Measurements from ENCODE around the gene CNTNAP5. TPM values are rescaled to one million over a fixed set of nuclear protein-coding genes. Genes with fewer than 3 reads are reported as not detected.

The CNTNAP5 gene
- total RNA-seq, 1 experiment from 2014 or later, result 0.48 TPM

- Histone ChIP-seq H2BK5ac (ENCODE audit: insufficient read length, low read length) (no peak overlapping the region), H3K4ac (ENCODE audit: low read depth, low read length) (no peak overlapping the region), H4K20me1 (ENCODE audit: control insufficient read depth, insufficient read depth, insufficient read length) (no peaks in the 10 kb centered on the region), H3K23me2 (ENCODE audit: insufficient read length, low read depth, low read length, poor library complexity, severe bottlenecking) (no peaks in the 10 kb centered on the region), H3K27me3 (ENCODE audit: insufficient read depth, low read length) (no peaks in the 10 kb centered on the region), H3K18ac (ENCODE audit: insufficient read length, low read depth, low read length) (no peak overlapping the region), H2AK5ac (ENCODE audit: insufficient read length, low read length) (no peak overlapping the region), H2BK15ac (ENCODE audit: low read depth, low read length) (no peak overlapping the region), H4K5ac (ENCODE audit: insufficient read length, low read depth, low read length) (no peak overlapping the region), H3K79me1 (ENCODE audit: insufficient read depth, low read depth, low read length, poor library complexity, severe bottlenecking) (no peaks in the 10 kb centered on the region), H3K4me1 (ENCODE audit: insufficient read depth, low read length) (no peaks in the 10 kb centered on the region), H3K9me3 (ENCODE audit: control insufficient read depth, low read depth, low read length) (no peaks in the 10 kb centered on the region), H3K79me2 (ENCODE audit: insufficient read depth, low read length) (no peaks in the 10 kb centered on the region; the same call in 1 of the 2 replicates), H4K8ac (replicated peaks; ENCODE audit: insufficient read length, low read depth, low read length) (no peak overlapping the region), H2BK12ac (ENCODE audit: insufficient read length, low read depth, low read length) (no peak overlapping the region), H3K14ac (ENCODE audit: insufficient read depth, low read length) (no peak overlapping the region), H3K23ac (ENCODE audit: insufficient read length, low read depth, low read length) (no peak overlapping the region), H2BK120ac (ENCODE audit: low read depth, low read length, poor library complexity, severe bottlenecking) (no peak overlapping the region), H3K56ac (ENCODE audit: insufficient read length, low read depth, low read length) (no peak overlapping the region), H3K9ac (ENCODE audit: extremely low read depth, insufficient read length, low read length) (no peak overlapping the region), H2AFZ (ENCODE audit: low read length) (no peak overlapping the region), H3K4me2 (ENCODE audit: insufficient read depth, insufficient read length, low read length) (no peak overlapping the region), H2BK20ac (ENCODE audit: low read depth, low read length, poor library complexity, severe bottlenecking) (no peak overlapping the region), H3K27ac (ENCODE audit: insufficient read length, low read depth, low read length) (no peak overlapping the region), H3T11ph (ENCODE audit: low read length) (no peak overlapping the region), H4K91ac (ENCODE audit: insufficient read length, low read depth, low read length) (no peak overlapping the region)
- no peak for DNase-seq
- H3K9me3 Mint-ChIP-seq, result peaks cover 7 to 14% of the 10 kb centered on the region in 2 experiments; a peak in 4 of 5 replicates
- H3K27me3 Mint-ChIP-seq (ENCODE audit: low read depth), result no peaks in the 10 kb centered on the region
- no peak for TF ChIP-seq CTCF (conservative IDR thresholded peaks at IDR 0.05)
- no peak overlapping the region for H3K4me3 Mint-ChIP-seq
- peaks cover 0 to 2% of the 10 kb centered on the region in 2 experiments; a peak in 1 of 4 replicates for H3K4me1 Mint-ChIP-seq
- H3K27ac Mint-ChIP-seq, result no peak overlapping the region
- WGBS (ENCODE audit: extremely low coverage, insufficient read length, low lambda C conversion rate), result no CpG with 5 or more reads among the region's 1 CpG
- H3K36me3 Mint-ChIP-seq (ENCODE audit: insufficient read depth in 1 of 3, low read depth in 3 of 3), result peaks cover 2 to 8% (median 5%) of the 10 kb centered on the region in 3 experiments; a peak in 1 of 7 replicates
Measured at GRCh38 chr2:124693156-124693555, 668.1 kb downstream of the CNTNAP5 start.
